Osteoblast (primary cell): Measurements from ENCODE around the gene SDC3. TPM values are rescaled to one million over a fixed set of nuclear protein-coding genes. Genes with fewer than 3 reads are reported as not detected.
A peak's percentile ranks its signal among the peaks of the same experiment; 100 is the strongest.

ENCODE experiments used
- DNase-seq: peaks from one replicate; pipeline ENCODE4 v3.0.0; 2011; ENCODE audit warnings: low spot score, mixed read lengths; ENCODE audit not compliant: insufficient read length; ENCODE audit errors: missing footprints
- H2AFZ ChIP-seq: 2 replicates; pipeline ENCODE4 v1.6.0; 2011; ENCODE audit warnings: mild to moderate bottlenecking, low read length
- H3K27ac ChIP-seq: 2 replicates; pipeline ENCODE4 v1.5.1; 2011; ENCODE audit warnings: mild to moderate bottlenecking, low read depth, low read length, moderate library complexity
- H3K27me3 ChIP-seq: 2 replicates; pipeline ENCODE4 v1.6.0; 2012; ENCODE audit warnings: mild to moderate bottlenecking, control low read depth, inconsistent platforms, low read length, moderate library complexity; ENCODE audit not compliant: insufficient read depth
- H3K36me3 ChIP-seq: 2 replicates; pipeline ENCODE4 v1.5.1; 2011; ENCODE audit warnings: mild to moderate bottlenecking, low read length, control low read depth, moderate library complexity; ENCODE audit not compliant: insufficient read depth
- H3K4me1 ChIP-seq: 2 replicates; pipeline ENCODE4 v1.5.1; 2011; ENCODE audit warnings: mild to moderate bottlenecking, low read length, control low read depth, moderate library complexity; ENCODE audit not compliant: insufficient read depth
- H3K4me2 ChIP-seq: 2 replicates; pipeline ENCODE4 v1.6.0; 2011; ENCODE audit warnings: mild to moderate bottlenecking, low read length; ENCODE audit not compliant: insufficient read depth
- H3K4me3 ChIP-seq: fragments of 200-600 bp; sonication (generic); 3 replicates; pipeline ENCODE4 v1.5.1; 2012; ENCODE audit warnings: mild to moderate bottlenecking, low read length, inconsistent platforms; ENCODE audit not compliant: insufficient read depth
- H3K79me2 ChIP-seq: 2 replicates; pipeline ENCODE4 v1.6.0; 2012; ENCODE audit warnings: mild to moderate bottlenecking, low read length, control low read depth, inconsistent platforms; ENCODE audit not compliant: insufficient read depth
- H3K9me3 ChIP-seq: 2 replicates; pipeline ENCODE4 v1.5.1; 2011; ENCODE audit warnings: low read depth, low read length, control low read depth
- H4K20me1 ChIP-seq: 2 replicates; pipeline ENCODE4 v1.6.0; 2012; ENCODE audit warnings: mild to moderate bottlenecking, low read length, control low read depth; ENCODE audit not compliant: insufficient read depth
- CTCF ChIP-seq: IDR thresholded peaks from 2 replicates; pipeline ENCODE4 v1.5.1; 2011; ENCODE audit warnings: mild to moderate bottlenecking, low read depth, low read length, moderate library complexity; ENCODE audit errors: extremely low read depth
- total RNA-seq: library from RNA; depleted of rRNA; stranded (reverse); fragments of >200 nt; gene quantifications from 2 replicates; pipeline ENCODE4 v1.2.3, GENCODE V29; 2012

SDC3 gene
- total RNA-seq, 1 donor = 39.8 TPM

- Histone ChIP-seq H4K20me1 (peaks cover 28% of the 10 kb centered on the region), H3K9me3 (no peaks in the 10 kb centered on the region), H2AFZ (no peak overlapping the region), H3K4me3 (no peak overlapping the region), H3K79me2 (no peaks in the 10 kb centered on the region), H3K36me3 (no peaks in the 10 kb centered on the region), H3K4me2 (no peak overlapping the region), H3K27me3 (no peaks in the 10 kb centered on the region), H3K4me1 (peaks cover 18% of the 10 kb centered on the region), H3K27ac (no peak overlapping the region)
- no peak for TF ChIP-seq CTCF
- peak; percentile 65 for DNase-seq
Measured at GRCh38 chr1:30885570-30886522, 22.7 kb downstream of the SDC3 start.

GRCh38 chr1:30884723-30885122 is 23.8 kb downstream of the SDC3 start:
- H3K27ac ChIP-seq = no peak overlapping the region
- no peaks in the 10 kb centered on the region for H3K9me3 ChIP-seq
- H3K36me3 ChIP-seq = no peaks in the 10 kb centered on the region
- peaks cover 18% of the 10 kb centered on the region for H3K4me1 ChIP-seq
- no peak overlapping the region for H2AFZ ChIP-seq
- peak; percentile 9 for DNase-seq
- H3K4me2 ChIP-seq = no peak overlapping the region
- H3K79me2 ChIP-seq = no peaks in the 10 kb centered on the region
- H3K27me3 ChIP-seq = no peaks in the 10 kb centered on the region
- peaks cover 33% of the 10 kb centered on the region for H4K20me1 ChIP-seq
- no peak for TF ChIP-seq CTCF
- no peak overlapping the region for H3K4me3 ChIP-seq

GRCh38 chr1:30883389-30884172 is 25.0 kb downstream of the SDC3 start:
- Histone ChIP-seq H3K36me3 (no peaks in the 10 kb centered on the region), H3K27me3 (no peaks in the 10 kb centered on the region), H4K20me1 (peaks cover 33% of the 10 kb centered on the region), H3K9me3 (no peaks in the 10 kb centered on the region), H3K4me3 (no peak overlapping the region), H3K27ac (no peak overlapping the region), H3K79me2 (no peaks in the 10 kb centered on the region), H3K4me2 (no peak overlapping the region), H2AFZ (no peak overlapping the region), H3K4me1 (peaks cover 14% of the 10 kb centered on the region)
- peak; percentile 62 for DNase-seq
- TF ChIP-seq CTCF = no peak
